Liver (tissue), 9 donors: ENCODE measurements around the gene KLHL34. TPM values are rescaled to one million over a fixed set of nuclear protein-coding genes. Genes with fewer than 3 reads are reported as not detected.

Experiments
- DNase-seq: peaks from one replicate; pipeline ENCODE4 v3.0.0-alpha.2; 2017; ENCODE audit warnings: low spot score
- H3K27ac ChIP-seq, 2 donors: one replicate each; pipeline ENCODE4 v1.7.0; 2013; ENCODE audit warnings: inconsistent platforms in 2 of 2, low read length in 2 of 2, control low read depth in 1 of 2, low read depth in 1 of 2, mild to moderate bottlenecking in 1 of 2
- H3K27me3 ChIP-seq, 4 donors: one replicate each; pipeline versions ENCODE4 v1.6.1 to v1.7.0; 2013; ENCODE audit warnings: low read length in 3 of 4, inconsistent platforms in 1 of 4, mild to moderate bottlenecking in 1 of 4, moderate library complexity in 1 of 4; ENCODE audit not compliant: control insufficient read depth in 4 of 4, insufficient read depth in 4 of 4
- H3K36me3 ChIP-seq, 4 donors: one replicate each; pipeline versions ENCODE4 v1.6.1 to v1.7.0; 2013; ENCODE audit warnings: low read length in 3 of 4, mild to moderate bottlenecking in 3 of 4, low read depth in 1 of 4, moderate library complexity in 1 of 4; ENCODE audit not compliant: control insufficient read depth in 4 of 4, insufficient read depth in 3 of 4
- H3K4me1 ChIP-seq, 4 donors: one replicate each; pipeline versions ENCODE4 v1.6.1 to v1.7.0; 2013; ENCODE audit warnings: low read length in 3 of 4, mild to moderate bottlenecking in 3 of 4, moderate library complexity in 1 of 4; ENCODE audit not compliant: control insufficient read depth in 4 of 4, insufficient read depth in 4 of 4
- H3K4me3 ChIP-seq, 3 donors: one replicate each; pipeline versions ENCODE4 v1.6.1 to v1.7.0; 2013; ENCODE audit warnings: low read length in 3 of 3, control low read depth in 1 of 3, low read depth in 1 of 3, mild to moderate bottlenecking in 1 of 3
- H3K9ac ChIP-seq, 2 donors: one replicate each; pipeline ENCODE4 v1.7.0; 2013; ENCODE audit warnings: low read length in 2 of 2, mild to moderate bottlenecking in 2 of 2, moderate library complexity in 2 of 2, control low read depth in 1 of 2, low read depth in 1 of 2
- H3K9me3 ChIP-seq, 4 donors: one replicate each; pipeline versions ENCODE4 v1.6.1 to v1.7.0; 2013; ENCODE audit warnings: low read length in 3 of 4; ENCODE audit not compliant: control insufficient read depth in 4 of 4
- EGR1 ChIP-seq, 2 donors: IDR thresholded peaks; 2 replicates each; pipeline ENCODE4 v1.6.1; 2016 to 2018; ENCODE audit warnings: antibody characterized with exemption in 2 of 2, low read depth in 2 of 2
- FOXA1 ChIP-seq: IDR thresholded peaks from 2 replicates; pipeline ENCODE4 v1.6.1; 2016; ENCODE audit warnings: antibody characterized with exemption
- FOXA2 ChIP-seq: IDR thresholded peaks from 2 replicates; pipeline ENCODE4 v1.6.1; 2016; ENCODE audit warnings: antibody characterized with exemption
- GABPA ChIP-seq, 2 donors: IDR thresholded peaks in 1 of 2; conservative IDR thresholded peaks in 1 of 2; 2 replicates each; pipeline ENCODE4 v1.6.1; 2016; ENCODE audit warnings: antibody characterized with exemption in 2 of 2, mild to moderate bottlenecking in 1 of 2, moderate library complexity in 1 of 2
- HNF4A ChIP-seq, 2 donors: conservative IDR thresholded peaks; 2 replicates each; pipeline ENCODE4 v1.6.1; 2016; ENCODE audit warnings: antibody characterized with exemption in 2 of 2, mild to moderate bottlenecking in 2 of 2
- HNF4G ChIP-seq: IDR thresholded peaks from 2 replicates; pipeline ENCODE4 v1.6.1; 2016; ENCODE audit warnings: antibody characterized with exemption
- JUND ChIP-seq, 2 donors: IDR thresholded peaks; 2 replicates each; pipeline ENCODE4 v1.6.1; 2016; ENCODE audit warnings: antibody characterized with exemption in 2 of 2
- NR2F2 ChIP-seq: IDR thresholded peaks from 2 replicates; pipeline ENCODE4 v1.6.1; 2016; ENCODE audit warnings: antibody characterized with exemption
- RAD21 ChIP-seq, 2 donors: IDR thresholded peaks; 2 replicates each; pipeline ENCODE4 v1.6.1; 2016; ENCODE audit warnings: antibody characterized with exemption in 2 of 2, mild to moderate bottlenecking in 2 of 2
- RXRA ChIP-seq, 2 donors: IDR thresholded peaks; 2 replicates each; pipeline ENCODE4 v1.6.1; 2017 to 2018; ENCODE audit warnings: antibody characterized with exemption in 2 of 2, mild to moderate bottlenecking in 1 of 2
- SP1 ChIP-seq: IDR thresholded peaks from 2 replicates; pipeline ENCODE4 v1.6.1; 2018; ENCODE audit warnings: antibody characterized with exemption, mild to moderate bottlenecking
- TAF1 ChIP-seq: conservative IDR thresholded peaks from 2 replicates; pipeline ENCODE4 v1.6.1; 2016; ENCODE audit warnings: antibody characterized with exemption, mild to moderate bottlenecking
- YY1 ChIP-seq: IDR thresholded peaks from 2 replicates; pipeline ENCODE4 v1.6.1; 2016; ENCODE audit warnings: antibody characterized with exemption, mild to moderate bottlenecking
- WGBS: extraction: QIAGEN DNeasy Blood & Tissue Kit; methylation state at CpG from one replicate; pipeline ENCODE4 v1.1.7; 2013; 5-methylcytosine and 5-hydroxymethylcytosine counted together
- polyA plus RNA-seq, 2 donors: library from polyadenylated mRNA; stranded (reverse) in 1 of 2; unstranded in 1 of 2; fragments of 200-250 nt in 1 of 2; fragments of >200 nt in 1 of 2; fragmentation: Nextera tagmentation in 1 of 2; extraction: Ambion mirVana in 1 of 2; gene quantifications; one replicate each; pipeline versions ENCODE4 v1.2.1 to v1.2.3, GENCODE V29; 2013 to 2015
- total RNA-seq, 2 donors: library from RNA; depleted of rRNA; stranded (reverse); fragments of >200 nt; gene quantifications; one replicate each; pipeline ENCODE4 v1.2.3, GENCODE V29; 2014
- TF ChIP-seq, protein P1 (sequence below): IDR thresholded peaks from 2 replicates; pipeline ENCODE4 v1.6.1; 2016; ENCODE audit warnings: antibody characterized with exemption
- TF ChIP-seq, protein P2 (sequence below): IDR thresholded peaks from 2 replicates; pipeline ENCODE4 v1.6.1; 2016; ENCODE audit warnings: antibody characterized with exemption
- TF ChIP-seq, protein P3 (sequence below): IDR thresholded peaks from 2 replicates; pipeline ENCODE4 v1.6.1; 2016; ENCODE audit warnings: antibody characterized with exemption, mild to moderate bottlenecking
- TF ChIP-seq, protein P4 (sequence below): fragments of 150-350 bp; IDR thresholded peaks from 2 replicates; pipeline ENCODE4 v1.5.1; 2017; ENCODE audit warnings: improper control_type of control experiment, low read depth, low read length; ENCODE audit not compliant: missing input control
- TF ChIP-seq, protein P5 (sequence below): IDR thresholded peaks from 2 replicates; pipeline ENCODE4 v1.6.1; 2016; ENCODE audit warnings: antibody characterized with exemption
- donor health status: healthy.
- donor health status: healthy.
- donor health status: healthy.
- donor health status: healthy.
- donor health status: healthy.

KLHL34 gene
- total and polyA plus RNA-seq, 4 donors = 0.02 to 0.14 (median 0.04) TPM; not detected in 1

GRCh38 chrX:21698272-21698671 is 40.1 kb upstream of the KLHL34 start:
- H3K9me3 ChIP-seq = no peaks in the 10 kb centered on the region
- H3K4me3 ChIP-seq = no peak overlapping the region
- H3K27ac ChIP-seq = no peak overlapping the region
- H3K9ac ChIP-seq = no peak overlapping the region
- no peaks in the 10 kb centered on the region for H3K27me3 ChIP-seq
- no peak for DNase-seq
- WGBS = 61% methylated on average over 4 of the region's 4 CpGs
- no peaks in the 10 kb centered on the region for H3K36me3 ChIP-seq
- TF ChIP-seq FOXA1 = no peak
- TF ChIP-seq, protein P1, sequence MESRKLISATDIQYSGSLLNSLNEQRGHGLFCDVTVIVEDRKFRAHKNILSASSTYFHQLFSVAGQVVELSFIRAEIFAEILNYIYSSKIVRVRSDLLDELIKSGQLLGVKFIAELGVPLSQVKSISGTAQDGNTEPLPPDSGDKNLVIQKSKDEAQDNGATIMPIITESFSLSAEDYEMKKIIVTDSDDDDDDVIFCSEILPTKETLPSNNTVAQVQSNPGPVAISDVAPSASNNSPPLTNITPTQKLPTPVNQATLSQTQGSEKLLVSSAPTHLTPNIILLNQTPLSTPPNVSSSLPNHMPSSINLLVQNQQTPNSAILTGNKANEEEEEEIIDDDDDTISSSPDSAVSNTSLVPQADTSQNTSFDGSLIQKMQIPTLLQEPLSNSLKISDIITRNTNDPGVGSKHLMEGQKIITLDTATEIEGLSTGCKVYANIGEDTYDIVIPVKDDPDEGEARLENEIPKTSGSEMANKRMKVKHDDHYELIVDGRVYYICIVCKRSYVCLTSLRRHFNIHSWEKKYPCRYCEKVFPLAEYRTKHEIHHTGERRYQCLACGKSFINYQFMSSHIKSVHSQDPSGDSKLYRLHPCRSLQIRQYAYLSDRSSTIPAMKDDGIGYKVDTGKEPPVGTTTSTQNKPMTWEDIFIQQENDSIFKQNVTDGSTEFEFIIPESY = no peak
- TF ChIP-seq NR2F2 = no peak
- TF ChIP-seq GABPA (IDR thresholded peaks at IDR 0.05 in 1 of 2, conservative IDR thresholded peaks at IDR 0.05 in 1 of 2) = no peak
- TF ChIP-seq, protein P2, sequence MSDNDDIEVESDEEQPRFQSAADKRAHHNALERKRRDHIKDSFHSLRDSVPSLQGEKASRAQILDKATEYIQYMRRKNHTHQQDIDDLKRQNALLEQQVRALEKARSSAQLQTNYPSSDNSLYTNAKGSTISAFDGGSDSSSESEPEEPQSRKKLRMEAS = no peak
- TF ChIP-seq HNF4G = no peak
- TF ChIP-seq EGR1 (IDR thresholded peaks at IDR 0.05; ENCODE audit: low read depth in 2 of 2) = no peak
- TF ChIP-seq, protein P3, sequence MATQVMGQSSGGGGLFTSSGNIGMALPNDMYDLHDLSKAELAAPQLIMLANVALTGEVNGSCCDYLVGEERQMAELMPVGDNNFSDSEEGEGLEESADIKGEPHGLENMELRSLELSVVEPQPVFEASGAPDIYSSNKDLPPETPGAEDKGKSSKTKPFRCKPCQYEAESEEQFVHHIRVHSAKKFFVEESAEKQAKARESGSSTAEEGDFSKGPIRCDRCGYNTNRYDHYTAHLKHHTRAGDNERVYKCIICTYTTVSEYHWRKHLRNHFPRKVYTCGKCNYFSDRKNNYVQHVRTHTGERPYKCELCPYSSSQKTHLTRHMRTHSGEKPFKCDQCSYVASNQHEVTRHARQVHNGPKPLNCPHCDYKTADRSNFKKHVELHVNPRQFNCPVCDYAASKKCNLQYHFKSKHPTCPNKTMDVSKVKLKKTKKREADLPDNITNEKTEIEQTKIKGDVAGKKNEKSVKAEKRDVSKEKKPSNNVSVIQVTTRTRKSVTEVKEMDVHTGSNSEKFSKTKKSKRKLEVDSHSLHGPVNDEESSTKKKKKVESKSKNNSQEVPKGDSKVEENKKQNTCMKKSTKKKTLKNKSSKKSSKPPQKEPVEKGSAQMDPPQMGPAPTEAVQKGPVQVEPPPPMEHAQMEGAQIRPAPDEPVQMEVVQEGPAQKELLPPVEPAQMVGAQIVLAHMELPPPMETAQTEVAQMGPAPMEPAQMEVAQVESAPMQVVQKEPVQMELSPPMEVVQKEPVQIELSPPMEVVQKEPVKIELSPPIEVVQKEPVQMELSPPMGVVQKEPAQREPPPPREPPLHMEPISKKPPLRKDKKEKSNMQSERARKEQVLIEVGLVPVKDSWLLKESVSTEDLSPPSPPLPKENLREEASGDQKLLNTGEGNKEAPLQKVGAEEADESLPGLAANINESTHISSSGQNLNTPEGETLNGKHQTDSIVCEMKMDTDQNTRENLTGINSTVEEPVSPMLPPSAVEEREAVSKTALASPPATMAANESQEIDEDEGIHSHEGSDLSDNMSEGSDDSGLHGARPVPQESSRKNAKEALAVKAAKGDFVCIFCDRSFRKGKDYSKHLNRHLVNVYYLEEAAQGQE = no peak
- no peak for TF ChIP-seq RAD21 (IDR thresholded peaks at IDR 0.05)
- TF ChIP-seq, protein P4, sequence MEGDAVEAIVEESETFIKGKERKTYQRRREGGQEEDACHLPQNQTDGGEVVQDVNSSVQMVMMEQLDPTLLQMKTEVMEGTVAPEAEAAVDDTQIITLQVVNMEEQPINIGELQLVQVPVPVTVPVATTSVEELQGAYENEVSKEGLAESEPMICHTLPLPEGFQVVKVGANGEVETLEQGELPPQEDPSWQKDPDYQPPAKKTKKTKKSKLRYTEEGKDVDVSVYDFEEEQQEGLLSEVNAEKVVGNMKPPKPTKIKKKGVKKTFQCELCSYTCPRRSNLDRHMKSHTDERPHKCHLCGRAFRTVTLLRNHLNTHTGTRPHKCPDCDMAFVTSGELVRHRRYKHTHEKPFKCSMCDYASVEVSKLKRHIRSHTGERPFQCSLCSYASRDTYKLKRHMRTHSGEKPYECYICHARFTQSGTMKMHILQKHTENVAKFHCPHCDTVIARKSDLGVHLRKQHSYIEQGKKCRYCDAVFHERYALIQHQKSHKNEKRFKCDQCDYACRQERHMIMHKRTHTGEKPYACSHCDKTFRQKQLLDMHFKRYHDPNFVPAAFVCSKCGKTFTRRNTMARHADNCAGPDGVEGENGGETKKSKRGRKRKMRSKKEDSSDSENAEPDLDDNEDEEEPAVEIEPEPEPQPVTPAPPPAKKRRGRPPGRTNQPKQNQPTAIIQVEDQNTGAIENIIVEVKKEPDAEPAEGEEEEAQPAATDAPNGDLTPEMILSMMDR = no peak
- no peak for TF ChIP-seq HNF4A (conservative IDR thresholded peaks at IDR 0.05)
- TF ChIP-seq, protein P5, sequence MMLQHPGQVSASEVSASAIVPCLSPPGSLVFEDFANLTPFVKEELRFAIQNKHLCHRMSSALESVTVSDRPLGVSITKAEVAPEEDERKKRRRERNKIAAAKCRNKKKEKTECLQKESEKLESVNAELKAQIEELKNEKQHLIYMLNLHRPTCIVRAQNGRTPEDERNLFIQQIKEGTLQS = no peak
- no peak for TF ChIP-seq YY1
- TF ChIP-seq SP1 = no peak
- TF ChIP-seq TAF1 = no peak
- TF ChIP-seq RXRA (IDR thresholded peaks at IDR 0.05) = no peak
- no peak for TF ChIP-seq JUND (IDR thresholded peaks at IDR 0.05)
- no peak for TF ChIP-seq FOXA2
- peaks cover 0 to 11% (median 6%) of the 10 kb centered on the region in 4 donors for H3K4me1 ChIP-seq
